Measurements from ENCODE around the gene DPP10.

The DPP10 gene

GRCh38 chr2:114609203-114609602 is 166.8 kb downstream of the DPP10 start:
- no peak for DNase-seq (ENCODE audit: low spot score)

- DNase-seq (ENCODE audit: low spot score), result no peak
Observed at GRCh38 chr2:114609801-114610200, 167.4 kb downstream of the DPP10 start.

- DNase-seq (ENCODE audit: low spot score), result no peak
Observed at GRCh38 chr2:114610677-114611076, 168.2 kb downstream of the DPP10 start.

GRCh38 chr2:114614592-114614991 is 172.2 kb downstream of the DPP10 start:
- no peak for DNase-seq (ENCODE audit: low spot score)

- no peak for DNase-seq (ENCODE audit: low spot score)
Observed at GRCh38 chr2:114628481-114628880, 186.0 kb downstream of the DPP10 start.

GRCh38 chr2:114631146-114631545 is 188.7 kb downstream of the DPP10 start:
- no peak for DNase-seq (ENCODE audit: low spot score)

- DNase-seq (ENCODE audit: low spot score), result no peak
Observed at GRCh38 chr2:114642166-114642770, 199.8 kb downstream of the DPP10 start.

- no peak for DNase-seq (ENCODE audit: low spot score)
Observed at GRCh38 chr2:114642988-114643553, 200.6 kb downstream of the DPP10 start.

GRCh38 chr2:114651933-114652332 is 209.5 kb downstream of the DPP10 start:
- DNase-seq (ENCODE audit: low spot score), result no peak

GRCh38 chr2:114659880-114660279 is 217.4 kb downstream of the DPP10 start:
- DNase-seq (ENCODE audit: low spot score), result no peak

- DNase-seq (ENCODE audit: low spot score), result no peak
Observed at GRCh38 chr2:114661971-114662939, 219.8 kb downstream of the DPP10 start.

- DNase-seq (ENCODE audit: low spot score), result no peak
Observed at GRCh38 chr2:114668415-114668814, 226.0 kb downstream of the DPP10 start.

GRCh38 chr2:114683251-114683650 is 240.8 kb downstream of the DPP10 start:
- no peak for DNase-seq (ENCODE audit: low spot score)

- no peak for DNase-seq (ENCODE audit: low spot score)
Observed at GRCh38 chr2:114684403-114684802, 242.0 kb downstream of the DPP10 start.

GRCh38 chr2:114685102-114685501 is 242.7 kb downstream of the DPP10 start:
- no peak for DNase-seq (ENCODE audit: low spot score)

- no peak for DNase-seq (ENCODE audit: low spot score)
Observed at GRCh38 chr2:114688241-114688640, 245.8 kb downstream of the DPP10 start.

- DNase-seq (ENCODE audit: low spot score), result no peak
Observed at GRCh38 chr2:114698520-114698919, 256.1 kb downstream of the DPP10 start.

GRCh38 chr2:114699423-114699944 is 257.0 kb downstream of the DPP10 start:
- DNase-seq (ENCODE audit: low spot score), result no peak

- DNase-seq (ENCODE audit: low spot score), result no peak
Observed at GRCh38 chr2:114700440-114700839, 258.0 kb downstream of the DPP10 start.

- no peak for DNase-seq (ENCODE audit: low spot score)
Observed at GRCh38 chr2:114709936-114710850, 267.8 kb downstream of the DPP10 start.

- no peak for DNase-seq (ENCODE audit: low spot score)
Observed at GRCh38 chr2:114714313-114714712, 271.9 kb downstream of the DPP10 start.

- no peak for DNase-seq (ENCODE audit: low spot score)
Observed at GRCh38 chr2:114717049-114717448, 274.6 kb downstream of the DPP10 start.
